SK-N-MC (cell line): ENCODE data around the gene YEATS2.

Experiments used
- EZH2 ChIP-seq: fragments of 200-600 bp; sonication (generic); IDR thresholded peaks from one replicate; pipeline ENCODE4 v1.6.1; 2017; ENCODE audit warnings: antibody characterized with exemption
- FOXP2 ChIP-seq: optimal IDR thresholded peaks from 2 replicates; pipeline ENCODE3; 2011; ENCODE audit warnings: mild to moderate bottlenecking, moderate library complexity; ENCODE audit not compliant: insufficient read depth; ENCODE audit errors: extremely low read length, control extremely low read depth
- POLR2AphosphoS5 ChIP-seq: IDR thresholded peaks from 2 replicates; pipeline ENCODE4 v1.6.1; 2012; ENCODE audit warnings: mild to moderate bottlenecking, low read depth, low read length, borderline replicate concordance

DNA sequence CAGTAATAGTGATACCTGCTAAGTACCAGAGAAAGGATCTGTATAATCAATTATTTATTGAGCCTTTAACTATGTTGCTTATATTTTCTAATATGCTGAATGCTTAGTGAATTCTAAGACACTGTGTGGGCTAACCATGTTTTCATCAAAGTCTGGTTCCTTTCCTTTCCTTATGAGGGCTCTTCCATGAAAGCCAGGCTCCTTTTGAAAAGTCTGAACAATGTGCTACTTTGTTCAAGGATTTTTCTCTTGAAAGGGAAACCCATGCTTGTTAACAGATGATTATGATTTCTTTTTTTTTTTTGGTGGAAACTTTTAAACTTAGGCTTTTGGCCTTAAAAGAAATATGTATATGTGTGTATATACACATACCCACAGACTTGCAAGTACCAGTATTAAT is 17.0 kb downstream of the YEATS2 start:
- TF ChIP-seq EZH2 (no peak), POLR2AphosphoS5 (no peak), FOXP2 (no peak)
